ENCODE results near the gene STK32B. TPM values are rescaled to one million over a fixed set of nuclear protein-coding genes. Genes with fewer than 3 reads are reported as not detected.

Gene STK32B
- total RNA-seq, 4 donors from 2014 or later = 0.39 to 2.7 (median 2.4) TPM

DNA sequence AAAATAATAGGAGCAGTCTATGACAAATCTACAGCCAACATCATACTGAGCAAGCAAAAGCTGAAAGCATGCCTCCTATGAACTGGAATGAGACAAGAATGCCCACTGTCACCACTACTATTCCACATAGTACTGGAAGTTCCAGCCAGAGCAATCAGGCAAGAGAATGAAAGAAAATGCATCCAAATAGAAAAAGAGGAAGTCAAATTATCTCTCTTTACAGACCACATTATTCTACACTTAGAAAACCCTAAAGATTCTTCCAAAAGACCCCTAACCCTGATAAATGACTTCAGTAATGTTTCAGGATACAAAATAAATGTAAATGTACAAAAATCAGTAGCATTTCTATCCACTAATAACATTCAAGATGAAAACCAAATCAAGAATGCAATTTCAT is 249.0 kb downstream of the STK32B start:
- Histone ChIP-seq H3K36me3 (no peaks in the 10 kb centered on the region), H3K4me1 (no peaks in the 10 kb centered on the region), H3K9me3 (no peaks in the 10 kb centered on the region), H3K27ac (no peak overlapping the region), H3K4me3 (no peak overlapping the region), H3K27me3 (no peaks in the 10 kb centered on the region)
- TF ChIP-seq EP300 (IDR thresholded peaks at IDR 0.05) (no peak), POLR2A (IDR thresholded peaks at IDR 0.05) (no peak)
- TF ChIP-seq, protein P1, sequence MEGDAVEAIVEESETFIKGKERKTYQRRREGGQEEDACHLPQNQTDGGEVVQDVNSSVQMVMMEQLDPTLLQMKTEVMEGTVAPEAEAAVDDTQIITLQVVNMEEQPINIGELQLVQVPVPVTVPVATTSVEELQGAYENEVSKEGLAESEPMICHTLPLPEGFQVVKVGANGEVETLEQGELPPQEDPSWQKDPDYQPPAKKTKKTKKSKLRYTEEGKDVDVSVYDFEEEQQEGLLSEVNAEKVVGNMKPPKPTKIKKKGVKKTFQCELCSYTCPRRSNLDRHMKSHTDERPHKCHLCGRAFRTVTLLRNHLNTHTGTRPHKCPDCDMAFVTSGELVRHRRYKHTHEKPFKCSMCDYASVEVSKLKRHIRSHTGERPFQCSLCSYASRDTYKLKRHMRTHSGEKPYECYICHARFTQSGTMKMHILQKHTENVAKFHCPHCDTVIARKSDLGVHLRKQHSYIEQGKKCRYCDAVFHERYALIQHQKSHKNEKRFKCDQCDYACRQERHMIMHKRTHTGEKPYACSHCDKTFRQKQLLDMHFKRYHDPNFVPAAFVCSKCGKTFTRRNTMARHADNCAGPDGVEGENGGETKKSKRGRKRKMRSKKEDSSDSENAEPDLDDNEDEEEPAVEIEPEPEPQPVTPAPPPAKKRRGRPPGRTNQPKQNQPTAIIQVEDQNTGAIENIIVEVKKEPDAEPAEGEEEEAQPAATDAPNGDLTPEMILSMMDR (IDR thresholded peaks at IDR 0.05) = no peak
- no peak for DNase-seq (ENCODE audit: low spot score in 2 of 2)

DNA sequence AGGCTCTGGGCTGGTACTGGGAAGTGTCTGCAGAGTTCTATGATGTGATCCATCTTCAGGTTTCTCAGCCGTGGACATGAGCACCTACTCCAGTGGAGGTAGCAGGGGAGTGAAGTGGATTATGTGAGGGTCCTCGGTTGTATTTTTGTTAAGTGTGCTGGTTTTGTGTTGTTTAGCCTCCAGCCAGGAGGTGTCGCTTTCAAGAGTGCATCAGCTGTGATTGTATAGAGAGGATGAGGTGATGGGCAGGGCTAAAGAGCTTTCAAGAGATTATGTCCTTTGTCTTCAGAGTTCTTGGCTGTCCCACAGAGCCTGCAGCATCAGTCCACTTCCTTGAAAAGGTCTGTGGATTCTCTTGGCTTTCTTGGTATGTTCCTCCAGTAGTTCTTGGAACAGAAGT is 256.6 kb downstream of the STK32B start:
- peaks cover 0 to 15% (median 0%) of the 10 kb centered on the region in 4 donors for H3K9me3 ChIP-seq
- H3K4me1 ChIP-seq = no peaks in the 10 kb centered on the region
- H3K27ac ChIP-seq = no peak overlapping the region
- no peaks in the 10 kb centered on the region for H3K36me3 ChIP-seq
- WGBS, 2 donors = 86 to 96% methylated on average over 3 of the region's 3 CpGs
- no peak for DNase-seq (ENCODE audit: low spot score in 2 of 2)
- H3K4me3 ChIP-seq = no peak overlapping the region
- H3K27me3 ChIP-seq = no peaks in the 10 kb centered on the region
- no peak for TF ChIP-seq EP300 (IDR thresholded peaks at IDR 0.05)
- no peak for TF ChIP-seq POLR2A (IDR thresholded peaks at IDR 0.05)
- TF ChIP-seq, protein P1 (IDR thresholded peaks at IDR 0.05) = no peak

DNA sequence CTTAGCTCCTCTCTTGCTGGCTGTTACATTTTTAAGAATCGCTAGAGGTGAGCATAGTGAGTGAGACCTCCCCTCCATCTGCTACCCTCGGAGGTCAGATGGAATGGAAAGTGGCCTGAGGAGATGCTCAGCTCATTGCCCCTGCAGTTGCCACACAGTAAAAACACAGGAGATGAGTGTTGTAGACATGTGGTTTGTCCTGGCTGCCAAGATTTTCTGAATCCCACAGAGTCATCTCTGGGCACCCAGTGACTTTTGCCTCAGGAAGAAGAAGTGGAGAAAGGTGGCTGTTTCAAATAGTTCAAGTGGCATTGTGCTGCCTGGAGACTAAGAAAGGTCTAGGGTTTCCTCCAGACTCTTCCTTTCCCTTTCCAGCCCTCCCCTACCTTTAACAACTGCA is 271.0 kb downstream of the STK32B start:
- TF ChIP-seq EP300 (IDR thresholded peaks at IDR 0.05) (no peak), POLR2A (IDR thresholded peaks at IDR 0.05) (no peak)
- TF ChIP-seq, protein P1 (IDR thresholded peaks at IDR 0.05) = no peak
- no peak overlapping the region for H3K4me3 ChIP-seq
- 83 to 86% methylated on average over 2 of the region's 2 CpGs for WGBS, 2 donors
- H3K36me3 ChIP-seq = peaks cover 0 to 4% (median 0%) of the 10 kb centered on the region in 3 donors
- H3K4me1 ChIP-seq = no peaks in the 10 kb centered on the region
- no peak for DNase-seq (ENCODE audit: low spot score in 2 of 2)
- no peak overlapping the region for H3K27ac ChIP-seq
- H3K27me3 ChIP-seq = no peaks in the 10 kb centered on the region
- peaks cover 0 to 28% (median 2%) of the 10 kb centered on the region in 4 donors for H3K9me3 ChIP-seq

DNA sequence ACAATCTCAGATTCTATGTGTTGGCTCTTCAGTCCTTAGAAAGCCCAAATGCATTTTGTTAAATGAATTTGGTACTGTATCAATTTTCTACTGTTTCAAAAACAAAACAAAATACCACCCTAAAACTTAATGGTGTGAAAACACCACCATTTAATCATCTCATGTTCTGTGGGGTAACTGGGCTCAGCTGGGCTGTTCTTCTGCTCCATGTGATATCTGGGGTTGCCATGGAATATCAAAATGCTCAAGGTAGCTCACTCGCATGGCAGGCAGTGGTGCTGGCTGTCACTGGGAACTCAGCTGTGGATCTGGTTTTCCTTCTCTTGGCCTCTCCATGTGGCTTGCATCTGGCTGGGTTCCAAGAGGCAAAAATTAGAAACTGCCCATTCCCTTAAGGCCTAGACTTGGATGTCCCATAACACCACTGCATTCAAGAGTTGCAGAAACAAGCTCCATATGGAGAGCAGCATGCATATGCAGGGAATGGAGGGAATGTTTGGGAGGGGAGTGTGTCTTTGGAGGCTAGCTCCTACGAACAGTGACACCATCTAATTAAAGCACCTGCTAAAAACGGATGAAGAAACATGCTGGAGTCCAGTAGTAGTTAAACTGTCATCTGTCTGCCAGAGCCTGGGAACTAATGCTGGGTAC is 279.2 kb downstream of the STK32B start:
- Histone ChIP-seq H3K27me3 (no peaks in the 10 kb centered on the region), H3K4me3 (no peak overlapping the region), H3K36me3 (peaks cover 0 to 14% (median 0%) of the 10 kb centered on the region in 3 donors), H3K27ac (no peak overlapping the region), H3K4me1 (no peaks in the 10 kb centered on the region), H3K9me3 (peaks cover 0 to 46% (median 2%) of the 10 kb centered on the region in 4 donors)
- TF ChIP-seq, protein P1 (IDR thresholded peaks at IDR 0.05) = no peak
- TF ChIP-seq POLR2A (IDR thresholded peaks at IDR 0.05) (no peak), EP300 (IDR thresholded peaks at IDR 0.05) (no peak)
- no peak for DNase-seq (ENCODE audit: low spot score in 2 of 2)
- 62 to 65% methylated on average over 3 of the region's 3 CpGs for WGBS, 2 donors

DNA sequence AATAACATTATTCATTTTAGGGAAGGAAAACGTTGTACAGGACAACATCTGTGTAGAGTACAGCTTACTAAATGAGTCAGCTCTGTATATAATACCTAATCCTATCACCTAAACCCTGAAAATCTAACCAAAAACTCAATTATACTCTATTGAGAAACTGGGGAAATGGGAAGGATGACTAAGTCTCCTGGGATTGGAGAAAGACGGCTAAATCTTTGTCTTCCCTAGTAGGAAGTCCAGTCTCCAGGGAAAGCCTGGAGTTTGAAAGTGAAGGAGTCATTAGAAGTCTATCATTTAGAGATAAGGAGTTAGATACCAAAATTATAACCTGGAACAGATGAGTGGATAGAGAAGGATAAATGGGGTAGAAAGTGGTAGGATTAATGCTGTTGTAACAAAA is 286.5 kb downstream of the STK32B start:
- Histone ChIP-seq H3K4me3 (no peak overlapping the region), H3K27ac (no peak overlapping the region), H3K9me3 (peaks cover 0 to 9% (median 0%) of the 10 kb centered on the region in 4 donors), H3K27me3 (no peaks in the 10 kb centered on the region), H3K4me1 (no peaks in the 10 kb centered on the region), H3K36me3 (no peaks in the 10 kb centered on the region)
- DNase-seq (ENCODE audit: low spot score in 2 of 2) = no peak
- TF ChIP-seq EP300 (IDR thresholded peaks at IDR 0.05) (no peak), POLR2A (IDR thresholded peaks at IDR 0.05) (no peak)
- WGBS, 2 donors = 39 to 47% methylated on average over 2 of the region's 2 CpGs
